ENCODE results near the gene OBP2B.

OBP2B gene

GRCh38 chr9:133167096-133167730 lies 41.8 kb downstream of the OBP2B start:
- no peak for DNase-seq (ENCODE audit: low read depth in 2 of 2)

GRCh38 chr9:133166392-133166791 lies 42.7 kb downstream of the OBP2B start:
- no peak for DNase-seq (ENCODE audit: low read depth in 2 of 2)

- no peak for DNase-seq (ENCODE audit: low read depth in 2 of 2)
Observed at GRCh38 chr9:133165452-133165730, 43.7 kb downstream of the OBP2B start.

GRCh38 chr9:133164191-133164590 lies 44.9 kb downstream of the OBP2B start:
- DNase-seq (ENCODE audit: low read depth in 2 of 2) = no peak

- DNase-seq (ENCODE audit: low read depth in 2 of 2) = no peak
Observed at GRCh38 chr9:133163504-133164172, 45.4 kb downstream of the OBP2B start, which contains the start of gene GBGT1. Gene GBGT1, minus strand, starts transcription at chr9:133163914. Its CDS starts 1,502 bp downstream, at chr9:133162412.

GRCh38 chr9:133162861-133163503 lies 46.1 kb downstream of the OBP2B start:
- DNase-seq (ENCODE audit: low read depth in 2 of 2) = no peak

GRCh38 chr9:133161547-133161950 lies 47.5 kb downstream of the OBP2B start:
- DNase-seq (ENCODE audit: low read depth in 2 of 2) = no peak

GRCh38 chr9:133160742-133161546 lies 48.1 kb downstream of the OBP2B start:
- DNase-seq (ENCODE audit: low read depth in 2 of 2) = no peak

GRCh38 chr9:133158695-133159094 lies 50.4 kb downstream of the OBP2B start:
- DNase-seq (ENCODE audit: low read depth in 2 of 2) = no peak
